Mucosa of rectum (tissue), 2 donors: ENCODE results near the gene MYH13.

Experiments
- H3K27ac ChIP-seq, 2 donors: one replicate each; pipeline ENCODE4 v1.7.0; 2013; ENCODE audit warnings: inconsistent platforms in 2 of 2, low read depth in 2 of 2, low read length in 2 of 2
- H3K27me3 ChIP-seq, 2 donors: one replicate each; pipeline ENCODE4 v1.7.0; 2013; ENCODE audit warnings: low read length in 2 of 2; ENCODE audit not compliant: control insufficient read depth in 2 of 2, insufficient read depth in 2 of 2
- H3K36me3 ChIP-seq, 2 donors: one replicate each; pipeline ENCODE4 v1.7.0; 2013; ENCODE audit warnings: low read length in 2 of 2; ENCODE audit not compliant: control insufficient read depth in 2 of 2, insufficient read depth in 2 of 2
- H3K4me1 ChIP-seq, 2 donors: one replicate each; pipeline ENCODE4 v1.7.0; 2013; ENCODE audit warnings: low read length in 2 of 2, mild to moderate bottlenecking in 1 of 2; ENCODE audit not compliant: control insufficient read depth in 2 of 2, insufficient read depth in 2 of 2
- H3K4me3 ChIP-seq, 2 donors: one replicate each; pipeline ENCODE4 v1.7.0; 2013; ENCODE audit warnings: low read length in 2 of 2
- H3K9ac ChIP-seq, 2 donors: one replicate each; pipeline ENCODE4 v1.7.0; 2013; ENCODE audit warnings: low read length in 2 of 2, low read depth in 1 of 2, mild to moderate bottlenecking in 1 of 2
- H3K9me3 ChIP-seq, 2 donors: one replicate each; pipeline ENCODE4 v1.7.0; 2013; ENCODE audit warnings: low read length in 2 of 2; ENCODE audit not compliant: control insufficient read depth in 2 of 2
- donor health status: healthy.
- donor health status: Normal muscosa, but diverticular disease.

MYH13 gene

GRCh38 chr17:10266296-10266876, 106.4 kb downstream of the MYH13 start:
- H3K4me3 ChIP-seq, result no peak overlapping the region
- H3K4me1 ChIP-seq, result no peaks in the 10 kb centered on the region
- no peak overlapping the region for H3K9ac ChIP-seq
- H3K36me3 ChIP-seq, result no peaks in the 10 kb centered on the region
- H3K27ac ChIP-seq, result no peak overlapping the region
- H3K9me3 ChIP-seq, result no peaks in the 10 kb centered on the region
- no peaks in the 10 kb centered on the region for H3K27me3 ChIP-seq

GRCh38 chr17:10265100-10265810, 107.6 kb downstream of the MYH13 start:
- Histone ChIP-seq H3K9me3 (no peaks in the 10 kb centered on the region), H3K4me3 (no peak overlapping the region), H3K36me3 (no peaks in the 10 kb centered on the region), H3K27ac (no peak overlapping the region), H3K4me1 (no peaks in the 10 kb centered on the region), H3K27me3 (no peaks in the 10 kb centered on the region), H3K9ac (no peak overlapping the region)

GRCh38 chr17:10264051-10264450, 108.8 kb downstream of the MYH13 start:
- H3K4me3 ChIP-seq, result no peak overlapping the region
- no peaks in the 10 kb centered on the region for H3K9me3 ChIP-seq
- no peaks in the 10 kb centered on the region for H3K36me3 ChIP-seq
- no peak overlapping the region for H3K9ac ChIP-seq
- H3K4me1 ChIP-seq, result no peaks in the 10 kb centered on the region
- no peaks in the 10 kb centered on the region for H3K27me3 ChIP-seq
- H3K27ac ChIP-seq, result no peak overlapping the region

GRCh38 chr17:10262451-10262850, 110.4 kb downstream of the MYH13 start:
- Histone ChIP-seq H3K9me3 (no peaks in the 10 kb centered on the region), H3K4me1 (no peaks in the 10 kb centered on the region), H3K27ac (no peak overlapping the region), H3K36me3 (no peaks in the 10 kb centered on the region), H3K9ac (no peak overlapping the region), H3K27me3 (no peaks in the 10 kb centered on the region), H3K4me3 (no peak overlapping the region)

DNA sequence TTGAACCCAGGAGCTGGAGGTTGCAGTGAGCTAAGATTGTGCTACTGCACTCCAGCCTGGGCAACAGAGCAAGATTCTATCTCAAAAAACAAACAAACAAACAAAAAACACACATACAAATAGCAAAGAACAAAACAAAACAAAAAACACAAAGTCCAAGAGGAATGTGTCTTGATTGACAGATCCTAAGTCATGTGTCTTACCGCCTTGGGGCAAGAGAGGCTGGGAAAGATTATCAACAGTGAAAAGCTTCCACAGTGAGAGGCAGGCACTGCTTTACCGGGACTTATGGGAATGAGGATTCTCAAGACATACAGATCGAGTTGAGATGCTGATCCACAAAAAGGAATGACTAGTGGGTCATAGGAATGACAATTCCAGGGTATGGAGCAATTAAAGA, 111.7 kb downstream of the MYH13 start:
- no peak overlapping the region for H3K9ac ChIP-seq
- H3K27ac ChIP-seq, result no peak overlapping the region
- H3K36me3 ChIP-seq, result no peaks in the 10 kb centered on the region
- no peaks in the 10 kb centered on the region for H3K4me1 ChIP-seq
- H3K4me3 ChIP-seq, result no peak overlapping the region
- no peaks in the 10 kb centered on the region for H3K27me3 ChIP-seq
- no peaks in the 10 kb centered on the region for H3K9me3 ChIP-seq

DNA sequence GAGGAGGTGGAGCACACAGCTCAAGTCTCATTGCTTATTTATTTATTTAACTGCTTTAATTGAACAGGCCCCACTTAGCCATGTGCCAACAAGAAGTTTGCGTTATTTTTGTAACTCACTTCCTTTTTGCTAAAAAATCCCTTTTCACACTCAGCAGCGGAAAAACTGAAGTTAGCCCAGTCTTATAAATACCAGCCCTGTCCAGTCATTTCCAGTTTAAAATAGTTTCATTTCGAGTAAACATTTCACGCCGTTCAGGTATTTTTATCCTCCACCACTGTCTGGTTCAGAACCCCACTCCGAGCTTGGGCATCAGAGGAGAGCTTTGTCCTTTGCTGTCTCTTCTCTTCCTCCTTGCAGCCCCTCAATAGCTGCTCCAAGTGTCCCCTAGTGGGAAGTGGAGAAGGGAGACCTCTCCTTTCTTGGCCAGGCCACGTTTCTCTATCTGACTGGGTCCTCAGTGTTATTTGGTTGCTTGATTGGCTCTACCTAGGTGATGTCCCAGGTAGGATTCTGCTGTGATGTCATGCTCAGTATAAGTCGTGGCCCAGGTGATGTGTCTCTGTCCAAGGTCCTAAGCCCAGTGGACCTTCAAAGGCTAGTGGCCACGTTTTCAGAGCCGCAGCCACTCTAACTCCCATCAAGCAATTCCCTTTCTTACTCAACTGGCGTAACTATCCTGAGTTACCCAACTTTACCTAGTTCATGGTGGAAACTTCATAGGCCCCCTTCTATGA, 121.4 kb downstream of the MYH13 start:
- no peaks in the 10 kb centered on the region for H3K36me3 ChIP-seq
- H3K9ac ChIP-seq, result no peak overlapping the region
- no peaks in the 10 kb centered on the region for H3K27me3 ChIP-seq
- H3K27ac ChIP-seq, result no peak overlapping the region
- no peaks in the 10 kb centered on the region for H3K4me1 ChIP-seq
- no peak overlapping the region for H3K4me3 ChIP-seq
- no peaks in the 10 kb centered on the region for H3K9me3 ChIP-seq
